ENCODE data around the gene STARD9.

GRCh38 chr15:42576776-42577175 lies 1.4 kb downstream of the STARD9 start:
- no peak for TF ChIP-seq CTCF (conservative IDR thresholded peaks at IDR 0.05; ENCODE audit: low read length)
- TF ChIP-seq EZH2phosphoT487 (IDR thresholded peaks at IDR 0.05; ENCODE audit: borderline replicate concordance) = no peak
